Endothelial cell of umbilical vein (primary cell): Measurements from ENCODE around the gene MEI1. TPM values are rescaled to one million over a fixed set of nuclear protein-coding genes. Genes with fewer than 3 reads are reported as not detected.

ENCODE experiments used
- BruUV-seq: library from RNA; stranded (reverse); fragments of 400-500 nt; replicated peaks from 2 replicates; lab custom pipeline; 2021; lab: Mats Ljungman, UMichigan
- CTCF ChIA-PET: fragments of 300-600, 350-600 bp; sonication (Branson Sonifier 250); formaldehyde crosslinking; loops from one replicate; lab custom pipeline; 2021; ENCODE audit warnings: antibody characterized with exemption, inconsistent platforms; lab: Charles Lee
- POLR2A ChIA-PET: fragments of 300-600, 350-600 bp; sonication (Branson Sonifier 250); formaldehyde crosslinking; loops from one replicate; lab custom pipeline; 2021; ENCODE audit warnings: antibody characterized with exemption, inconsistent platforms; lab: Charles Lee
- DNase-seq: peaks from one replicate; pipeline ENCODE4 v3.0.0-alpha.2; 2011; ENCODE audit warnings: low read depth, low spot score
- FAIRE-seq: peaks from 2 replicates; lab custom pipeline; 2011; peaks lifted over from hg19 to GRCh38; lab: Jason Lieb, UNC
- H2AFZ ChIP-seq: 2 replicates; pipeline ENCODE4 v1.6.0; 2012; ENCODE audit warnings: low read depth, low read length, control low read depth, inconsistent platforms
- H3K27ac ChIP-seq: 2 replicates; pipeline ENCODE4 v1.5.1; 2011; ENCODE audit warnings: low read depth, mild to moderate bottlenecking, control low read depth, low read length, moderate library complexity; ENCODE audit not compliant: insufficient read depth
- H3K27me3 ChIP-seq, 2 experiments: 2 replicates each; pipeline versions ENCODE4 v1.6.0 to v1.6.1; 2011; ENCODE audit warnings: low read length in 2 of 2, mixed read lengths in 1 of 2; ENCODE audit not compliant: control insufficient read depth in 2 of 2, insufficient read depth in 2 of 2
- H3K36me3 ChIP-seq, 2 experiments: 2 replicates in 1 of 2; 3 replicates in 1 of 2; pipeline ENCODE4 v1.5.1; 2011; ENCODE audit warnings: low read length in 2 of 2, mild to moderate bottlenecking in 1 of 2, moderate library complexity in 1 of 2; ENCODE audit not compliant: control insufficient read depth in 2 of 2, insufficient read depth in 2 of 2; ENCODE audit errors: extremely low read depth in 1 of 2
- H3K4me1 ChIP-seq: 3 replicates; pipeline ENCODE4 v1.5.1; 2011; ENCODE audit warnings: mild to moderate bottlenecking, low read length; ENCODE audit not compliant: control insufficient read depth, insufficient read depth; ENCODE audit errors: extremely low read depth
- H3K4me2 ChIP-seq: 2 replicates; pipeline ENCODE4 v1.6.1; 2011; ENCODE audit warnings: low read length, control low read depth, mixed read lengths; ENCODE audit not compliant: insufficient read depth
- H3K4me3 ChIP-seq, 3 experiments: fragments of 200-600 bp in 1 of 3; sonication (generic), shearing (Covaris generic) in 1 of 3; replicated peaks in 1 of 3; 2 replicates each; pipeline ENCODE4 v1.5.1; 2011 to 2016; ENCODE audit warnings: control low read depth in 3 of 3, low read length in 3 of 3, mild to moderate bottlenecking in 2 of 3, inconsistent platforms in 1 of 3, low read depth in 1 of 3, moderate library complexity in 1 of 3; ENCODE audit not compliant: insufficient read depth in 1 of 3
- H3K79me2 ChIP-seq: 2 replicates; pipeline ENCODE4 v1.6.0; 2012; ENCODE audit warnings: low read length, inconsistent platforms; ENCODE audit not compliant: control insufficient read depth, insufficient read depth
- H3K9ac ChIP-seq: replicated peaks from 2 replicates; pipeline ENCODE3; 2011; ENCODE audit warnings: low read length, control low read depth; ENCODE audit not compliant: insufficient read depth; ENCODE audit errors: extremely low read depth
- H3K9me1 ChIP-seq: replicated peaks from 3 replicates; pipeline ENCODE4 v1.6.0; 2011; ENCODE audit warnings: mild to moderate bottlenecking, low read length; ENCODE audit not compliant: control insufficient read depth, insufficient read depth; ENCODE audit errors: extremely low read depth
- H3K9me3 ChIP-seq: replicated peaks from 2 replicates; pipeline ENCODE4 v1.5.1; 2012; ENCODE audit warnings: low read length, inconsistent platforms; ENCODE audit not compliant: control insufficient read depth, insufficient read depth
- H4K20me1 ChIP-seq: replicated peaks from 2 replicates; pipeline ENCODE3; 2011; ENCODE audit warnings: mild to moderate bottlenecking, low read length; ENCODE audit not compliant: control insufficient read depth, insufficient read depth; ENCODE audit errors: extremely low read depth
- CTCF ChIP-seq, 2 donors: IDR thresholded peaks; 1 replicate in 1 of 2; 2 replicates in 1 of 2; pipeline ENCODE4 v1.5.1; 2011; ENCODE audit warnings: low read length in 2 of 2, mild to moderate bottlenecking in 2 of 2, moderate library complexity in 2 of 2, control low read depth in 1 of 2, inconsistent platforms in 1 of 2, low read depth in 1 of 2; ENCODE audit not compliant: insufficient read depth in 1 of 2; ENCODE audit errors: extremely low read depth in 1 of 2
- EZH2 ChIP-seq: IDR thresholded peaks from 2 replicates; pipeline ENCODE4 v1.6.1; 2012; ENCODE audit warnings: borderline replicate concordance, low read depth, mild to moderate bottlenecking, moderate library complexity, low read length, inconsistent platforms; ENCODE audit not compliant: severe bottlenecking
- FOS ChIP-seq: IDR thresholded peaks from 2 replicates; pipeline ENCODE4 v1.6.1; 2011; ENCODE audit warnings: mild to moderate bottlenecking, low read length, moderate library complexity, borderline replicate concordance; ENCODE audit not compliant: insufficient read depth
- GATA2 ChIP-seq: IDR thresholded peaks from 2 replicates; pipeline ENCODE4 v1.7.0; 2011; ENCODE audit warnings: low read depth, mild to moderate bottlenecking, moderate library complexity, mixed read lengths, low read length; ENCODE audit not compliant: insufficient read length, insufficient read depth
- JUN ChIP-seq: IDR thresholded peaks from 2 replicates; pipeline ENCODE4 v1.6.1; 2011; ENCODE audit warnings: borderline replicate concordance, low read depth; ENCODE audit not compliant: insufficient read length, insufficient read depth
- MAX ChIP-seq: IDR thresholded peaks from 2 replicates; pipeline ENCODE4 v1.6.1; 2011; ENCODE audit not compliant: insufficient read depth, insufficient read length
- MYC ChIP-seq: IDR thresholded peaks from one replicate; pipeline ENCODE4 v1.6.1; 2011; ENCODE audit warnings: mild to moderate bottlenecking, low read depth, low read length
- POLR2A ChIP-seq: IDR thresholded peaks from 2 replicates; pipeline ENCODE4 v1.6.1; 2012; ENCODE audit warnings: low read depth, mild to moderate bottlenecking, control low read depth, low read length
- POLR2AphosphoS5 ChIP-seq: IDR thresholded peaks from 2 replicates; pipeline ENCODE4 v1.6.1; 2012; ENCODE audit warnings: low read depth, mild to moderate bottlenecking, control low read depth, low read length, moderate library complexity; ENCODE audit not compliant: insufficient read depth
- dilution Hi-C: fragments of 300-500 bp; cut with MboI; formaldehyde crosslinking; loops from one replicate; pipeline ENCODE4 v1.15.0; 2019; ENCODE audit warnings: low sequenced_read_pairs; ENCODE audit not compliant: extremely low pct_ligation_motif_present
- intact Hi-C: fragments of 100-400 bp; cut with micrococcal nuclease; formaldehyde crosslinking; loops from one replicate; pipeline ENCODE4 v1.10.0; 2022
- polyA plus RNA-seq, 4 experiments: library from polyadenylated mRNA; depleted of rRNA in 3 of 4; stranded (reverse) in 3 of 4; unstranded in 1 of 4; fragments of >200 nt; gene quantifications; 2 replicates each; pipeline versions ENCODE4 v1.2.1 to v1.2.3, GENCODE V29; 2011 to 2012; ENCODE audit warnings: missing spikeins in 1 of 4
- total RNA-seq: library from RNA; stranded (reverse); gene quantifications from 2 replicates; pipeline ENCODE4 v1.2.3, GENCODE V29; 2021

Gene MEI1
- total and polyA plus RNA-seq, 2 donors (not counting 3 experiments of a cell fraction or from before 2014, with no cell fraction given): 1.5 to 1.9 TPM

- FAIRE-seq (no peak), DNase-seq (no peak)
- no peak overlapping the region for H3K4me3 ChIP-seq
- H3K27ac ChIP-seq: no peak overlapping the region
- intact Hi-C loops: no loop called here
- no peaks in the 10 kb centered on the region for H3K79me2 ChIP-seq
- no TSS peak for BruUV-seq
- CTCF ChIA-PET: interaction anchor here (2.2 to 3.1 kb wide), 2 partner anchors 20 to 69 kb away, joined by 4 to 23 read pairs; no protein-coding TSS in a partner anchor
- H3K36me3 ChIP-seq: no peaks in the 10 kb centered on the region
- dilution Hi-C loops: no loop called here
- H3K9me3 ChIP-seq: no peaks in the 10 kb centered on the region
- H3K9ac ChIP-seq: no peak overlapping the region
- H4K20me1 ChIP-seq: no peaks in the 10 kb centered on the region
- no peak for TF ChIP-seq MYC
- TF ChIP-seq POLR2AphosphoS5: no peak
- no peak for TF ChIP-seq CTCF (IDR thresholded peaks at IDR 0.05; ENCODE audit: extremely low read depth in 1 of 2, insufficient read depth in 1 of 2, low read depth in 1 of 2, low read length in 2 of 2)
- no peak for TF ChIP-seq JUN
- no peak for TF ChIP-seq POLR2A
- TF ChIP-seq MAX: no peak
- no peak for TF ChIP-seq EZH2
- no peak for TF ChIP-seq FOS
- no peak for TF ChIP-seq GATA2
- peaks cover 4% of the 10 kb centered on the region for H3K4me1 ChIP-seq
- H2AFZ ChIP-seq: no peak overlapping the region
- H3K9me1 ChIP-seq: no peaks in the 10 kb centered on the region
- peaks cover 0 to 3% of the 10 kb centered on the region in 2 experiments for H3K27me3 ChIP-seq
- H3K4me2 ChIP-seq: no peak overlapping the region
- POLR2A ChIA-PET: no interaction called here
Observed at GRCh38 chr22:41766476-41766875, 67.2 kb downstream of the MEI1 start.
